Urothelium cell line (cell line): ENCODE results near the gene ZNF701.

Source experiments
- DNase-seq: peaks from one replicate; pipeline ENCODE4 v3.0.0; 2011; ENCODE audit warnings: low spot score, mixed read lengths
- FAIRE-seq: peaks from 2 replicates; lab custom pipeline; 2011; peaks lifted over from hg19 to GRCh38; lab: Jason Lieb, UNC

The ZNF701 gene

GRCh38 chr19:52635786-52636570 is 65.9 kb downstream of the ZNF701 start:
- DNase-seq: no peak
- no peak for FAIRE-seq
